Liver (tissue), 9 donors: ENCODE data around the gene PAX7. TPM values are rescaled to one million over a fixed set of nuclear protein-coding genes. Genes with fewer than 3 reads are reported as not detected.

Experiments
- DNase-seq: peaks from one replicate; pipeline ENCODE4 v3.0.0-alpha.2; 2017; ENCODE audit warnings: low spot score
- H3K27ac ChIP-seq, 2 donors: one replicate each; pipeline ENCODE4 v1.7.0; 2013; ENCODE audit warnings: inconsistent platforms in 2 of 2, low read length in 2 of 2, control low read depth in 1 of 2, low read depth in 1 of 2, mild to moderate bottlenecking in 1 of 2
- H3K27me3 ChIP-seq, 4 donors: one replicate each; pipeline versions ENCODE4 v1.6.1 to v1.7.0; 2013; ENCODE audit warnings: low read length in 3 of 4, inconsistent platforms in 1 of 4, mild to moderate bottlenecking in 1 of 4, moderate library complexity in 1 of 4; ENCODE audit not compliant: control insufficient read depth in 4 of 4, insufficient read depth in 4 of 4
- H3K36me3 ChIP-seq, 4 donors: one replicate each; pipeline versions ENCODE4 v1.6.1 to v1.7.0; 2013; ENCODE audit warnings: low read length in 3 of 4, mild to moderate bottlenecking in 3 of 4, low read depth in 1 of 4, moderate library complexity in 1 of 4; ENCODE audit not compliant: control insufficient read depth in 4 of 4, insufficient read depth in 3 of 4
- H3K4me1 ChIP-seq, 4 donors: one replicate each; pipeline versions ENCODE4 v1.6.1 to v1.7.0; 2013; ENCODE audit warnings: low read length in 3 of 4, mild to moderate bottlenecking in 3 of 4, moderate library complexity in 1 of 4; ENCODE audit not compliant: control insufficient read depth in 4 of 4, insufficient read depth in 4 of 4
- H3K4me3 ChIP-seq, 3 donors: one replicate each; pipeline versions ENCODE4 v1.6.1 to v1.7.0; 2013; ENCODE audit warnings: low read length in 3 of 3, control low read depth in 1 of 3, low read depth in 1 of 3, mild to moderate bottlenecking in 1 of 3
- H3K9ac ChIP-seq, 2 donors: one replicate each; pipeline ENCODE4 v1.7.0; 2013; ENCODE audit warnings: low read length in 2 of 2, mild to moderate bottlenecking in 2 of 2, moderate library complexity in 2 of 2, control low read depth in 1 of 2, low read depth in 1 of 2
- H3K9me3 ChIP-seq, 4 donors: one replicate each; pipeline versions ENCODE4 v1.6.1 to v1.7.0; 2013; ENCODE audit warnings: low read length in 3 of 4; ENCODE audit not compliant: control insufficient read depth in 4 of 4
- EGR1 ChIP-seq, 2 donors: IDR thresholded peaks; 2 replicates each; pipeline ENCODE4 v1.6.1; 2016 to 2018; ENCODE audit warnings: antibody characterized with exemption in 2 of 2, low read depth in 2 of 2
- FOXA1 ChIP-seq: IDR thresholded peaks from 2 replicates; pipeline ENCODE4 v1.6.1; 2016; ENCODE audit warnings: antibody characterized with exemption
- FOXA2 ChIP-seq: IDR thresholded peaks from 2 replicates; pipeline ENCODE4 v1.6.1; 2016; ENCODE audit warnings: antibody characterized with exemption
- GABPA ChIP-seq, 2 donors: IDR thresholded peaks in 1 of 2; conservative IDR thresholded peaks in 1 of 2; 2 replicates each; pipeline ENCODE4 v1.6.1; 2016; ENCODE audit warnings: antibody characterized with exemption in 2 of 2, mild to moderate bottlenecking in 1 of 2, moderate library complexity in 1 of 2
- HNF4A ChIP-seq, 2 donors: conservative IDR thresholded peaks; 2 replicates each; pipeline ENCODE4 v1.6.1; 2016; ENCODE audit warnings: antibody characterized with exemption in 2 of 2, mild to moderate bottlenecking in 2 of 2
- HNF4G ChIP-seq: IDR thresholded peaks from 2 replicates; pipeline ENCODE4 v1.6.1; 2016; ENCODE audit warnings: antibody characterized with exemption
- JUND ChIP-seq, 2 donors: IDR thresholded peaks; 2 replicates each; pipeline ENCODE4 v1.6.1; 2016; ENCODE audit warnings: antibody characterized with exemption in 2 of 2
- MAX ChIP-seq: IDR thresholded peaks from 2 replicates; pipeline ENCODE4 v1.6.1; 2016; ENCODE audit warnings: antibody characterized with exemption
- NR2F2 ChIP-seq: IDR thresholded peaks from 2 replicates; pipeline ENCODE4 v1.6.1; 2016; ENCODE audit warnings: antibody characterized with exemption
- RAD21 ChIP-seq, 2 donors: IDR thresholded peaks; 2 replicates each; pipeline ENCODE4 v1.6.1; 2016; ENCODE audit warnings: antibody characterized with exemption in 2 of 2, mild to moderate bottlenecking in 2 of 2
- RXRA ChIP-seq, 2 donors: IDR thresholded peaks; 2 replicates each; pipeline ENCODE4 v1.6.1; 2017 to 2018; ENCODE audit warnings: antibody characterized with exemption in 2 of 2, mild to moderate bottlenecking in 1 of 2
- SP1 ChIP-seq: IDR thresholded peaks from 2 replicates; pipeline ENCODE4 v1.6.1; 2018; ENCODE audit warnings: antibody characterized with exemption, mild to moderate bottlenecking
- TAF1 ChIP-seq: conservative IDR thresholded peaks from 2 replicates; pipeline ENCODE4 v1.6.1; 2016; ENCODE audit warnings: antibody characterized with exemption, mild to moderate bottlenecking
- YY1 ChIP-seq: IDR thresholded peaks from 2 replicates; pipeline ENCODE4 v1.6.1; 2016; ENCODE audit warnings: antibody characterized with exemption, mild to moderate bottlenecking
- WGBS: extraction: QIAGEN DNeasy Blood & Tissue Kit; methylation state at CpG from one replicate; pipeline ENCODE4 v1.1.7; 2013; 5-methylcytosine and 5-hydroxymethylcytosine counted together
- polyA plus RNA-seq, 2 donors: library from polyadenylated mRNA; stranded (reverse) in 1 of 2; unstranded in 1 of 2; fragments of 200-250 nt in 1 of 2; fragments of >200 nt in 1 of 2; fragmentation: Nextera tagmentation in 1 of 2; extraction: Ambion mirVana in 1 of 2; gene quantifications; one replicate each; pipeline versions ENCODE4 v1.2.1 to v1.2.3, GENCODE V29; 2013 to 2015
- total RNA-seq, 2 donors: library from RNA; depleted of rRNA; stranded (reverse); fragments of >200 nt; gene quantifications; one replicate each; pipeline ENCODE4 v1.2.3, GENCODE V29; 2014
- TF ChIP-seq, protein P1 (sequence below): IDR thresholded peaks from 2 replicates; pipeline ENCODE4 v1.6.1; 2016; ENCODE audit warnings: antibody characterized with exemption
- TF ChIP-seq, protein P2 (sequence below): fragments of 150-350 bp; IDR thresholded peaks from 2 replicates; pipeline ENCODE4 v1.5.1; 2017; ENCODE audit warnings: improper control_type of control experiment, low read depth, low read length; ENCODE audit not compliant: missing input control
- TF ChIP-seq, protein P3 (sequence below): IDR thresholded peaks from 2 replicates; pipeline ENCODE4 v1.6.1; 2016; ENCODE audit warnings: antibody characterized with exemption, mild to moderate bottlenecking
- TF ChIP-seq, protein P4 (sequence below): IDR thresholded peaks from 2 replicates; pipeline ENCODE4 v1.6.1; 2016; ENCODE audit warnings: antibody characterized with exemption
- donor health status: healthy.
- donor health status: healthy.
- donor health status: healthy.
- donor health status: healthy.
- donor health status: healthy.

The PAX7 gene
- total and polyA plus RNA-seq, 4 donors: not detected

- 3% methylated on average over 46 of the region's 46 CpGs for WGBS
- Histone ChIP-seq H3K36me3 (no peaks in the 10 kb centered on the region), H3K27ac (no peak overlapping the region), H3K9me3 (no peaks in the 10 kb centered on the region), H3K9ac (no peak overlapping the region), H3K4me3 (no peak overlapping the region), H3K27me3 (peaks cover 8 to 29% (median 15%) of the 10 kb centered on the region in 4 donors), H3K4me1 (peaks cover 0 to 18% (median 2%) of the 10 kb centered on the region in 4 donors)
- TF ChIP-seq RXRA (IDR thresholded peaks at IDR 0.05): no peak
- no peak for TF ChIP-seq SP1
- no peak for TF ChIP-seq FOXA1
- no peak for TF ChIP-seq JUND (IDR thresholded peaks at IDR 0.05)
- no peak for TF ChIP-seq YY1
- no peak for TF ChIP-seq HNF4A (conservative IDR thresholded peaks at IDR 0.05)
- TF ChIP-seq, protein P1, sequence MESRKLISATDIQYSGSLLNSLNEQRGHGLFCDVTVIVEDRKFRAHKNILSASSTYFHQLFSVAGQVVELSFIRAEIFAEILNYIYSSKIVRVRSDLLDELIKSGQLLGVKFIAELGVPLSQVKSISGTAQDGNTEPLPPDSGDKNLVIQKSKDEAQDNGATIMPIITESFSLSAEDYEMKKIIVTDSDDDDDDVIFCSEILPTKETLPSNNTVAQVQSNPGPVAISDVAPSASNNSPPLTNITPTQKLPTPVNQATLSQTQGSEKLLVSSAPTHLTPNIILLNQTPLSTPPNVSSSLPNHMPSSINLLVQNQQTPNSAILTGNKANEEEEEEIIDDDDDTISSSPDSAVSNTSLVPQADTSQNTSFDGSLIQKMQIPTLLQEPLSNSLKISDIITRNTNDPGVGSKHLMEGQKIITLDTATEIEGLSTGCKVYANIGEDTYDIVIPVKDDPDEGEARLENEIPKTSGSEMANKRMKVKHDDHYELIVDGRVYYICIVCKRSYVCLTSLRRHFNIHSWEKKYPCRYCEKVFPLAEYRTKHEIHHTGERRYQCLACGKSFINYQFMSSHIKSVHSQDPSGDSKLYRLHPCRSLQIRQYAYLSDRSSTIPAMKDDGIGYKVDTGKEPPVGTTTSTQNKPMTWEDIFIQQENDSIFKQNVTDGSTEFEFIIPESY: no peak
- no peak for TF ChIP-seq TAF1
- no peak for TF ChIP-seq RAD21 (IDR thresholded peaks at IDR 0.05)
- TF ChIP-seq, protein P2, sequence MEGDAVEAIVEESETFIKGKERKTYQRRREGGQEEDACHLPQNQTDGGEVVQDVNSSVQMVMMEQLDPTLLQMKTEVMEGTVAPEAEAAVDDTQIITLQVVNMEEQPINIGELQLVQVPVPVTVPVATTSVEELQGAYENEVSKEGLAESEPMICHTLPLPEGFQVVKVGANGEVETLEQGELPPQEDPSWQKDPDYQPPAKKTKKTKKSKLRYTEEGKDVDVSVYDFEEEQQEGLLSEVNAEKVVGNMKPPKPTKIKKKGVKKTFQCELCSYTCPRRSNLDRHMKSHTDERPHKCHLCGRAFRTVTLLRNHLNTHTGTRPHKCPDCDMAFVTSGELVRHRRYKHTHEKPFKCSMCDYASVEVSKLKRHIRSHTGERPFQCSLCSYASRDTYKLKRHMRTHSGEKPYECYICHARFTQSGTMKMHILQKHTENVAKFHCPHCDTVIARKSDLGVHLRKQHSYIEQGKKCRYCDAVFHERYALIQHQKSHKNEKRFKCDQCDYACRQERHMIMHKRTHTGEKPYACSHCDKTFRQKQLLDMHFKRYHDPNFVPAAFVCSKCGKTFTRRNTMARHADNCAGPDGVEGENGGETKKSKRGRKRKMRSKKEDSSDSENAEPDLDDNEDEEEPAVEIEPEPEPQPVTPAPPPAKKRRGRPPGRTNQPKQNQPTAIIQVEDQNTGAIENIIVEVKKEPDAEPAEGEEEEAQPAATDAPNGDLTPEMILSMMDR: no peak
- TF ChIP-seq, protein P3, sequence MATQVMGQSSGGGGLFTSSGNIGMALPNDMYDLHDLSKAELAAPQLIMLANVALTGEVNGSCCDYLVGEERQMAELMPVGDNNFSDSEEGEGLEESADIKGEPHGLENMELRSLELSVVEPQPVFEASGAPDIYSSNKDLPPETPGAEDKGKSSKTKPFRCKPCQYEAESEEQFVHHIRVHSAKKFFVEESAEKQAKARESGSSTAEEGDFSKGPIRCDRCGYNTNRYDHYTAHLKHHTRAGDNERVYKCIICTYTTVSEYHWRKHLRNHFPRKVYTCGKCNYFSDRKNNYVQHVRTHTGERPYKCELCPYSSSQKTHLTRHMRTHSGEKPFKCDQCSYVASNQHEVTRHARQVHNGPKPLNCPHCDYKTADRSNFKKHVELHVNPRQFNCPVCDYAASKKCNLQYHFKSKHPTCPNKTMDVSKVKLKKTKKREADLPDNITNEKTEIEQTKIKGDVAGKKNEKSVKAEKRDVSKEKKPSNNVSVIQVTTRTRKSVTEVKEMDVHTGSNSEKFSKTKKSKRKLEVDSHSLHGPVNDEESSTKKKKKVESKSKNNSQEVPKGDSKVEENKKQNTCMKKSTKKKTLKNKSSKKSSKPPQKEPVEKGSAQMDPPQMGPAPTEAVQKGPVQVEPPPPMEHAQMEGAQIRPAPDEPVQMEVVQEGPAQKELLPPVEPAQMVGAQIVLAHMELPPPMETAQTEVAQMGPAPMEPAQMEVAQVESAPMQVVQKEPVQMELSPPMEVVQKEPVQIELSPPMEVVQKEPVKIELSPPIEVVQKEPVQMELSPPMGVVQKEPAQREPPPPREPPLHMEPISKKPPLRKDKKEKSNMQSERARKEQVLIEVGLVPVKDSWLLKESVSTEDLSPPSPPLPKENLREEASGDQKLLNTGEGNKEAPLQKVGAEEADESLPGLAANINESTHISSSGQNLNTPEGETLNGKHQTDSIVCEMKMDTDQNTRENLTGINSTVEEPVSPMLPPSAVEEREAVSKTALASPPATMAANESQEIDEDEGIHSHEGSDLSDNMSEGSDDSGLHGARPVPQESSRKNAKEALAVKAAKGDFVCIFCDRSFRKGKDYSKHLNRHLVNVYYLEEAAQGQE: no peak
- no peak for TF ChIP-seq NR2F2
- TF ChIP-seq FOXA2: no peak
- TF ChIP-seq, protein P4, sequence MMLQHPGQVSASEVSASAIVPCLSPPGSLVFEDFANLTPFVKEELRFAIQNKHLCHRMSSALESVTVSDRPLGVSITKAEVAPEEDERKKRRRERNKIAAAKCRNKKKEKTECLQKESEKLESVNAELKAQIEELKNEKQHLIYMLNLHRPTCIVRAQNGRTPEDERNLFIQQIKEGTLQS: no peak
- no peak for TF ChIP-seq HNF4G
- TF ChIP-seq GABPA (IDR thresholded peaks at IDR 0.05 in 1 of 2, conservative IDR thresholded peaks at IDR 0.05 in 1 of 2): no peak
- no peak for TF ChIP-seq MAX
- TF ChIP-seq EGR1 (IDR thresholded peaks at IDR 0.05; ENCODE audit: low read depth in 2 of 2): no peak
- DNase-seq: no peak
These were observed 14.5 kb downstream of the PAX7 start for GRCh38 chr1:18644973-18645746.
